ENCODE data around the gene MRFAP1.

GRCh38 chr4:6617246-6617645 lies 23.2 kb upstream of the MRFAP1 start:
- no peak for TF ChIP-seq CTCF (IDR thresholded peaks at IDR 0.05)
- TF ChIP-seq POLR2AphosphoS5 (IDR thresholded peaks at IDR 0.05; ENCODE audit: low read depth, low read length): no peak
- TF ChIP-seq REST (IDR thresholded peaks at IDR 0.05; ENCODE audit: insufficient read depth in 1 of 2, low read depth in 2 of 2, low read length in 1 of 2): no peak
- no peak for TF ChIP-seq SIN3A (IDR thresholded peaks at IDR 0.05; ENCODE audit: borderline replicate concordance, insufficient read depth, low read depth, low read length)
- TF ChIP-seq TCF7L2 (IDR thresholded peaks at IDR 0.05; ENCODE audit: low read depth, low read length): no peak
